Measurements from ENCODE around the gene ATP1B4. TPM values are rescaled to one million over a fixed set of nuclear protein-coding genes. Genes with fewer than 3 reads are reported as not detected.

The ATP1B4 gene
- total RNA-seq, result under 1 TPM in 1 of 2 donors, not detected in 1; 0.08 TPM
- polyA plus RNA-seq (ENCODE audit: insufficient read depth, low read depth, low replicate concordance), result 0.42 TPM
- long read RNA-seq, donor 1, result 0 reads
- long read RNA-seq, donor 2, result 0 reads

DNA sequence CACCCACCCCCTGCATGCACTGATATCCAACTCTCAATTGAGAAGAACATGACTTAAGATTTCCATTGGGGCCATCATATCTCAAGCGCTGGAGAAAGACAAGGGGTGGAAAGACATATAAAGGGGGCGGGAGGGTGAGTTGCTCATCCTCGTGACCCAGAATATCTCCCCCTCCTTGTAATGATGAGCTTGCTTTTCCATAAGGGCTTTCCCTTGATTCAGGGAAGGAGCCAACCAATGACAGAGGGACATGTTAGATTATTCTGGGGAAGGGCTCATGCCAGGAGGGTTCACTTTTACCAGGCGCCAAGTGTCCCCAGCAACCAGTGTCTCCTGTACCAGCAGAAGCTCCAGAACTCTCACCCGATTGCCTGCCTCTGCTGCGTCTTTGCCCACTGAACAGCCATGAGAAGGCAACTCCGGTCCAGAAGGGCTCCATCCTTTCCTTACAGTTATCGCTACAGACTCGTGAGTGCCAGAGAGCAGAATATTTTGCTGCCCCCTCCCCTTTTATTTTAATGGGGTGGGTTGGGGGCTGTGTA lies at the start of gene ATP1B4:
Gene ATP1B4 (plus strand): TSS at position 326 of the 542 bp plus-strand sequence. CDS start 80 bp downstream, at position 406.
- no peak within 1 kb of the TSS for H3K27ac ChIP-seq
- H3K4me1 ChIP-seq, result no peaks in the 10 kb centered on the region
- H3K9me3 ChIP-seq, result no peaks in the 10 kb centered on the region
- no peak within 1 kb of the TSS for H3K4me3 ChIP-seq
- DNase-seq, result no peak
- intact Hi-C loops (cut with DNase I; ENCODE audit: low total_unique reads), result no loop called here
- no peaks in the 10 kb centered on the region for H3K36me3 ChIP-seq (ENCODE audit: low read depth, missing control alignments)
- no peaks in the 10 kb centered on the region for H3K27me3 ChIP-seq
- TF ChIP-seq POLR2A (IDR thresholded peaks at IDR 0.05), result no peak
- TF ChIP-seq, protein P1, sequence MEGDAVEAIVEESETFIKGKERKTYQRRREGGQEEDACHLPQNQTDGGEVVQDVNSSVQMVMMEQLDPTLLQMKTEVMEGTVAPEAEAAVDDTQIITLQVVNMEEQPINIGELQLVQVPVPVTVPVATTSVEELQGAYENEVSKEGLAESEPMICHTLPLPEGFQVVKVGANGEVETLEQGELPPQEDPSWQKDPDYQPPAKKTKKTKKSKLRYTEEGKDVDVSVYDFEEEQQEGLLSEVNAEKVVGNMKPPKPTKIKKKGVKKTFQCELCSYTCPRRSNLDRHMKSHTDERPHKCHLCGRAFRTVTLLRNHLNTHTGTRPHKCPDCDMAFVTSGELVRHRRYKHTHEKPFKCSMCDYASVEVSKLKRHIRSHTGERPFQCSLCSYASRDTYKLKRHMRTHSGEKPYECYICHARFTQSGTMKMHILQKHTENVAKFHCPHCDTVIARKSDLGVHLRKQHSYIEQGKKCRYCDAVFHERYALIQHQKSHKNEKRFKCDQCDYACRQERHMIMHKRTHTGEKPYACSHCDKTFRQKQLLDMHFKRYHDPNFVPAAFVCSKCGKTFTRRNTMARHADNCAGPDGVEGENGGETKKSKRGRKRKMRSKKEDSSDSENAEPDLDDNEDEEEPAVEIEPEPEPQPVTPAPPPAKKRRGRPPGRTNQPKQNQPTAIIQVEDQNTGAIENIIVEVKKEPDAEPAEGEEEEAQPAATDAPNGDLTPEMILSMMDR (IDR thresholded peaks at IDR 0.05), result no peak
- 95% methylated on average over 9 of the region's 9 CpGs; no CpG with 5 or more reads in 1 of the 2 donors for WGBS, 2 donors

DNA sequence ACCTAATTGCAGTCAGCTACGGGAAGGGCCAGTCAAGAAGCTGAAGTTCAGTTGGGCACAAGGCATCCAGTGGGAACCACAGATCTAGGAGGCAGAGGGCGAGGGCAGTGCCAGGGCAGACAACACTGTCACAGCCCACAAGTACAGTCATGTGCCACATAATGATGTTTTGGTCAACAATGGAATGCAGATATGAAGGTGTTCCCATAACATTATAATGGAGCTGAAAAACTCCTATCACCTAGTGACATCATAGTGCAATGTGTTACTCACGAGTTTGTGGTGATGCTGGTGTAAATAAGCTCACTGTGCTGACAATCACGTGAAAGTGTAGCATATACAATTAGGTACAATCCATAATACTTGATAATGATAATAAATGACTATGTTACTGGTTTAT lies 46.1 kb upstream of the ATP1B4 start:
- Histone ChIP-seq H3K27me3 (no peaks in the 10 kb centered on the region), H3K27ac (no peak overlapping the region), H3K4me1 (no peaks in the 10 kb centered on the region), H3K36me3 (ENCODE audit: low read depth, missing control alignments) (no peaks in the 10 kb centered on the region), H3K4me3 (no peak overlapping the region), H3K9me3 (no peaks in the 10 kb centered on the region)
- DNase-seq, result no peak
- TF ChIP-seq, protein P1 (IDR thresholded peaks at IDR 0.05), result no peak
- no peak for TF ChIP-seq POLR2A (IDR thresholded peaks at IDR 0.05)
- WGBS, 2 donors, result 65 to 78% methylated on average over 4 of the region's 4 CpGs
- intact Hi-C loops (cut with DNase I; ENCODE audit: low total_unique reads), result no loop called here

DNA sequence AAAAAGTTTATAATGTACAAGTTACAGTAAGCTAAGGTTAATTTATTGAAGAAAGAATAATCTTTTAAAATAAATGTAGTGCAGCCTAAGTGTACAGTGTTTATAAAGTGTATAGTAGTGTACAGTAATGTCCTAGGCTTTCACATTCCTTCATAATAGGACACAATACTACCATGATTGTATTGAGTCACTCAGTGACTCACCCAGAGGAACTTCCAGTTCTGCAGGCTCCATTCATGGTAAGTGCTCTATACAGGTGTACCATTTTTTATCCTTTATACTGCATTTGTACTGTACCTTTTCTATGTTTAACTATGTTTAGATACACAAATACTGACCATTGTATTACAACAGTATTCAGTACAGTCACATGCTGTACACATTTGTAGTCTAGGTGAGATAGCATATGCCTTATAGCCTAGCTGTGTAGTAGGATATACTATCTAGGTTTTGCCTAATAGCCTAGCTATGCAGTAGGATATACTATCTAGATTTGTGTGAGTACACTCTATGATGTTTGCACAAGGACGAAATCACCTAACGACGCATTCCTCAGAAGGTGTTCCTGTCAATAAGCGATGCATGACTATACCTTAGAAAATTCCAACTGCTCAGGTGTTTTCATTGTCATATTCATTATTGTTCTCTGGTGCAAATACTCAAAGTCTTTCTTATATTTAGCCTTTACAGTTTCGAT lies 45.2 kb upstream of the ATP1B4 start:
- no peak for DNase-seq
- intact Hi-C loops (cut with DNase I; ENCODE audit: low total_unique reads), result no loop called here
- no peak for TF ChIP-seq POLR2A (IDR thresholded peaks at IDR 0.05)
- TF ChIP-seq, protein P1 (IDR thresholded peaks at IDR 0.05), result no peak

DNA sequence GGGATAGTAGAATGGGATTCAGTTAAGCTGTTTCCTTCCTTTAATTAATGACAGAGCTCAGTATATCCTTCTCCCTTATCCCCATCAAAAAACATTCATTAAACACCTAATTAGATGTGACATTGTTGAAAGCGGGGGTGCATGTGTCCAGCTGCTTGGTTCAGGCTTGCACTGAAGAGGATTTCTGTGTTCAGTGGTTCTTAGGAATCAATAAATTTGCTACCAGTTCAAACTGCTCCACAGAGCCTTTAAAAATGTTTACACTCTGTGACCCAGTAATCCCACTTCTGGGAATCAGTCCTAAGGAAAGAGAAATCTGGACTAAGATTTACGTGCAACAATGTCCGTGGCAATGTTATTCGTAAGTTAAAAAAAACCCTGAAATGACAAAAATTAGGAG lies 43.5 kb upstream of the ATP1B4 start:
- no peak for DNase-seq
- Histone ChIP-seq H3K4me3 (no peak overlapping the region), H3K27ac (no peak overlapping the region), H3K4me1 (no peaks in the 10 kb centered on the region), H3K36me3 (ENCODE audit: low read depth, missing control alignments) (no peaks in the 10 kb centered on the region), H3K27me3 (no peaks in the 10 kb centered on the region), H3K9me3 (no peaks in the 10 kb centered on the region)
- no peak for TF ChIP-seq POLR2A (IDR thresholded peaks at IDR 0.05)
- TF ChIP-seq, protein P1 (IDR thresholded peaks at IDR 0.05), result no peak
- intact Hi-C loops (cut with DNase I; ENCODE audit: low total_unique reads), result no loop called here
- 62 to 70% methylated on average over 4 of the region's 4 CpGs for WGBS, 2 donors

More for the DNA sequence above, 45.2 kb upstream of the ATP1B4 start:
- Histone ChIP-seq H3K27me3 (no peaks in the 10 kb centered on the region), H3K4me3 (no peak overlapping the region), H3K9me3 (no peaks in the 10 kb centered on the region), H3K4me1 (no peaks in the 10 kb centered on the region), H3K27ac (no peak overlapping the region), H3K36me3 (ENCODE audit: low read depth, missing control alignments) (no peaks in the 10 kb centered on the region)
- WGBS, 2 donors, result 84 to 89% methylated on average over 5 of the region's 5 CpGs

Data from testis (tissue), 5 donors.